ENCODE measurements around the gene PDE4B.
"Not testable (repeated sequence)": the region's sequence is repeated elsewhere in the genome, so short reads cannot be mapped to it uniquely, and the experiment has no call there.

The PDE4B gene

DNA sequence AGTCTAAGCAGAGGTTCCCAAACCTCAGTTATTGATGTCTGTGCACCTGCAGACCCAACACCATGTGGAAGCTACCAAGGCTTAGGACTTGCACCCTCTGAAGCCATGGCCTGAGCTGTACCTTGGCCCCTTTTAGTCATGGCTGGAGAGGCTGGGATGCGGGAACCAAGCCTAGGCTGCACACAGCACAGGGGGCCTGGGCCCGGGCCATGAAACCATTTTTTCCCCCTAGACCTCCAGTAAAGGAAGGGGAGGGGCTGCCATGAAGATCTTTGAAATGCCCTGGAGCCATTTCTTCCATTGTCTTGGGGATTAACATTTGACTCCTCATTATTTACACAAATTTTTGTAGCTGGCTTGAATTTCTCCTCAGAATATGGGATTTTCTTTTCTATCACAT lies 265.9 kb downstream of the PDE4B start:
- H3K4me1 ChIP-seq (ENCODE audit: control insufficient read depth, insufficient read depth, low read length): no peaks in the 10 kb centered on the region
- no peak overlapping the region for H3K9ac ChIP-seq (ENCODE audit: low read length)
- no peaks in the 10 kb centered on the region for H3K36me3 ChIP-seq (ENCODE audit: control insufficient read depth, insufficient read depth, low read length)
- no peak overlapping the region for H3K4me3 ChIP-seq (ENCODE audit: low read length)
- H3K27me3 ChIP-seq (ENCODE audit: control insufficient read depth, insufficient read depth, low read length): no peaks in the 10 kb centered on the region
- H3K27ac ChIP-seq (ENCODE audit: low read depth, low read length): no peak overlapping the region

DNA sequence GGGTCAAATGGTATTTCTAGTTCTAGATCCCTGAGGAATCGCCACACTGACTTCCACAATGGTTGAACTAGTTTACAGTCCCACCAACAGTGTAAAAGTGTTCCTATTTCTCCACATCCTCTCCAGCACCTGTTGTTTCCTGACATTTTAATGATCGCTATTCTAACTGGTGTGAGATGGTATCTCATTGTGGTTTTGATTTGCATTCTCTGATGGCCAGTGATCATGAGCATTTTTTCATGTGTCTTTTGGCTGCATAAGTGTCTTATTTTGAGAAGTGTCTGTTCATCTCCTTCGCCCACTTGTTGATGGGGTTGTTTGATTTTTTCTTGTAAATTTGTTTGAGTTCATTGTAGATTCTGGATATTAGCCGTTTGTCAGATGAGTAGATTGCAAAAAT lies 274.5 kb downstream of the PDE4B start:
- not testable (repeated sequence) for H3K4me1 ChIP-seq (ENCODE audit: control insufficient read depth, insufficient read depth, low read length); H3K36me3 ChIP-seq (ENCODE audit: control insufficient read depth, insufficient read depth, low read length); H3K9ac ChIP-seq (ENCODE audit: low read length); H3K4me3 ChIP-seq (ENCODE audit: low read length); H3K27me3 ChIP-seq (ENCODE audit: control insufficient read depth, insufficient read depth, low read length); H3K27ac ChIP-seq (ENCODE audit: low read depth, low read length)

DNA sequence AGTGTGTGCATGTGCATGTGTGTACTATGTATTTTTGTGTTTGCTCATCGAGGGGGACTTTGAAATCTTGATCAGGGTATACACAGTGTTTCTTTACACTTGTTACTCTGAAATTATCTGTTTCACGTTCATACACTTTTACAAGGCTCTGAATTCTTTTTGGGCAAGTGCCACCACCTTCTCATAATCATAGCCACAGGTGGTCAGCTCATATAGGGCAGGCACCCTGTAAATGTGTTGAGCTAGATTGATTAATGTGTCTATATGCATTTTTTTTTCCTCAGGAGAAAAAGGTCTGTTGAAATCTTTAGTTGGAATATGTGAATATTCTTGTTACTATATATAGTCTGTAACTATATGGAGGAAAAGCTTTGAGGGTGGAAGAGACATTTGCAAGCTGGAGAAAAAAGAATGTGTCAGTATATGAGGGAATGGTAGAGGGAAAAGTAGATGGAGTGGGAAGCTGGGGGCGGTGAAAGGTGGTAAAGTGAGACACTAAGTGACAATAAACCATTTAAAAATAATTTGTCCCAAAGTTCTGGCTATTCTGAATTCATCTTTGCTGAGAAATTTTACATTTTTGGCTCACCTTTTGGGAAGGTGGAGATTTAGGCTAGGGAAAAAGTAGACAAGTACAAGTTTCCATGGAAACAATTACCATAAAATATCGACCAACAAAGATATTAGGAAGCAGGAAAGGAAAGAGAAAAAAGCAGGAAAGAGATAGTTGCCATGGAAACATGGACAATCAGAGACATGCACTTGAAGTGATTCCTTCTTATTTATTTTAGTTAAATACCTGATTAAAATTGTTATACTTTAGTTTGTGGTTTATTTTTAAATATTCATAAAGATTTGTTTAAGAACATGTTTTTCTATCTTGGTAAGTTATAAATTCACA lies 277.5 kb downstream of the PDE4B start:
- no peak overlapping the region for H3K9ac ChIP-seq (ENCODE audit: low read length)
- H3K4me1 ChIP-seq (ENCODE audit: control insufficient read depth, insufficient read depth, low read length): no peaks in the 10 kb centered on the region
- no peak overlapping the region for H3K4me3 ChIP-seq (ENCODE audit: low read length)
- no peaks in the 10 kb centered on the region for H3K36me3 ChIP-seq (ENCODE audit: control insufficient read depth, insufficient read depth, low read length)
- H3K27ac ChIP-seq (ENCODE audit: low read depth, low read length): no peak overlapping the region
- no peaks in the 10 kb centered on the region for H3K27me3 ChIP-seq (ENCODE audit: control insufficient read depth, insufficient read depth, low read length)

DNA sequence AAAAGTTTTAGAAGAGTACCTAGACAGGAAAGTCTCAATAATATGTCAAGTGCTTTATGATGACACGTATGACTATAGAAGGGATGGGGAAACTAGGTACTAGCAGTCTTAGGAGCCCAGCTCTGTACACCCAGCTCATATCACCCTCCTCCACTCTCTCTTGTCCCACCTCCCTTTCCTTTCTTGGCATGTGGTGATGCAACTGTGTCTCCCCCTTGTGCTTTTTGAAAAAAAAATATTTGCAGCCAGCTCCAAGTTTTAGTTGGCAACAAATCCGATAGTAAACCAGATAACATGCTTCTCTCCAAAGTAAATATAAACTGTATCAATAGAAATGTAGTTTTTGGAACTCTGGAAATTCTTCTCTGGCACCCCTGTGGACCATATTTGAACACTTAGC lies 280.7 kb downstream of the PDE4B start:
- no peak overlapping the region for H3K9ac ChIP-seq (ENCODE audit: low read length)
- H3K27ac ChIP-seq (ENCODE audit: low read depth, low read length): no peak overlapping the region
- no peaks in the 10 kb centered on the region for H3K27me3 ChIP-seq (ENCODE audit: control insufficient read depth, insufficient read depth, low read length)
- no peaks in the 10 kb centered on the region for H3K36me3 ChIP-seq (ENCODE audit: control insufficient read depth, insufficient read depth, low read length)
- no peaks in the 10 kb centered on the region for H3K4me1 ChIP-seq (ENCODE audit: control insufficient read depth, insufficient read depth, low read length)
- no peak overlapping the region for H3K4me3 ChIP-seq (ENCODE audit: low read length)

DNA sequence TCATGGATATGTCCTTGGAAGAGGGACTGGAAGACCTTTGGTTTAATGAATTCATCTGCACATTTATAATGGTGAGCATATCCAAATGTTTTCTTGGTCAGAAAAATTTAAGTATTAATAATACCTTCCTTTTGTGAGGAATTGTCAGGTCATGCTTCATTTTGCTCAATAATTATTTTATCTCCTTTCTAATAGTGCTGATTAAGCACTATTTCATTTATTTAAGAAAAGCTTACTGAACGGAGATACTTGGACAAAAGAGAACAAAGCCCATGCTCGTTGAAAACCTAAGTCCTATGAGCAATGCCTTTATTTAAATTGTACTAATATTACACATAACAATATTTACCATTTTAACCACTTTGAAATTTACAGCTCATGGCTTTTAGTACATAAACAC lies 281.5 kb downstream of the PDE4B start:
- no peak overlapping the region for H3K4me3 ChIP-seq (ENCODE audit: low read length)
- H3K36me3 ChIP-seq (ENCODE audit: control insufficient read depth, insufficient read depth, low read length): no peaks in the 10 kb centered on the region
- no peak overlapping the region for H3K9ac ChIP-seq (ENCODE audit: low read length)
- H3K27me3 ChIP-seq (ENCODE audit: control insufficient read depth, insufficient read depth, low read length): no peaks in the 10 kb centered on the region
- H3K27ac ChIP-seq (ENCODE audit: low read depth, low read length): no peak overlapping the region
- H3K4me1 ChIP-seq (ENCODE audit: control insufficient read depth, insufficient read depth, low read length): no peaks in the 10 kb centered on the region

DNA sequence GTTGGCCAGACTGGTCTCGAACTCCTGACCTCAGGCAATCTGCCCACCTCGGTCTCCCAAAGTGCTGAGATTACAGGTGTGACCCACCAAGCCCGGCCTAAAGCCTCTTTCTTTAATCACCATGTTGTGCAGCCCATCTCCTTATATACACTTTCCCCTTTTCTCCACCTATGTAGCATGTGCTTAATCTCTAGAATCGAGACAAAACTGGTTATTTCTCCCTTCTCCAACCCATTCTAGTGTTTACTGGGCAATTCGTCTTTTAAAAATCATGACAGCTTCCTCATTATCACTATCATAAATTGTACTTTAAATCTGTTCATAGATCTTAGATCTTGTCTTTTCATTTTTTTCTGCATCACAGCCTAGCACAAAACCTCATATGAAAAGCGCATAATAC lies 285.7 kb downstream of the PDE4B start:
- Histone ChIP-seq H3K4me3 (ENCODE audit: low read length) (no peak overlapping the region), H3K9ac (ENCODE audit: low read length) (no peak overlapping the region), H3K36me3 (ENCODE audit: control insufficient read depth, insufficient read depth, low read length) (no peaks in the 10 kb centered on the region), H3K27ac (ENCODE audit: low read depth, low read length) (no peak overlapping the region), H3K4me1 (ENCODE audit: control insufficient read depth, insufficient read depth, low read length) (no peaks in the 10 kb centered on the region), H3K27me3 (ENCODE audit: control insufficient read depth, insufficient read depth, low read length) (no peaks in the 10 kb centered on the region)

DNA sequence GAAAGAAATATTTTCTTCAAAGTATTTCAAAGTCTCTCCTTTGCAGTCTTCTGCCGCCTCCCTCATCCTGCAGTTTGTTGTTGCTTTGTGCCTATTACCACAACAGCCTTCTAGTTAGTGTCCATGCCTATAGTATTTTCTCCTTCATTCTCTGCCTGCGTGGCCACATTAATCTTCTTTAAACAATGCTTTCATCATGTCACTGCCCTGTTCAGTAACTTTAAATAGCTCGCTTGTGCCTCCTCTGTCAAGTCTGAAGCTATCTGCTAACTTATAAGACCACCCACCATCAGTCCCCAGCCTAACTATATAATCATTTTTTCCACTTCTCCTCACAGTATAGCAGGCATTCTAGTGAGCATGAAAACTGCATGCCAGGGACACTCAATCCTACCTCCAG lies 290.3 kb downstream of the PDE4B start:
- H3K27ac ChIP-seq (ENCODE audit: low read depth, low read length): no peak overlapping the region
- H3K9ac ChIP-seq (ENCODE audit: low read length): no peak overlapping the region
- H3K4me1 ChIP-seq (ENCODE audit: control insufficient read depth, insufficient read depth, low read length): no peaks in the 10 kb centered on the region
- H3K4me3 ChIP-seq (ENCODE audit: low read length): no peak overlapping the region
- no peaks in the 10 kb centered on the region for H3K36me3 ChIP-seq (ENCODE audit: control insufficient read depth, insufficient read depth, low read length)
- H3K27me3 ChIP-seq (ENCODE audit: control insufficient read depth, insufficient read depth, low read length): no peaks in the 10 kb centered on the region

DNA sequence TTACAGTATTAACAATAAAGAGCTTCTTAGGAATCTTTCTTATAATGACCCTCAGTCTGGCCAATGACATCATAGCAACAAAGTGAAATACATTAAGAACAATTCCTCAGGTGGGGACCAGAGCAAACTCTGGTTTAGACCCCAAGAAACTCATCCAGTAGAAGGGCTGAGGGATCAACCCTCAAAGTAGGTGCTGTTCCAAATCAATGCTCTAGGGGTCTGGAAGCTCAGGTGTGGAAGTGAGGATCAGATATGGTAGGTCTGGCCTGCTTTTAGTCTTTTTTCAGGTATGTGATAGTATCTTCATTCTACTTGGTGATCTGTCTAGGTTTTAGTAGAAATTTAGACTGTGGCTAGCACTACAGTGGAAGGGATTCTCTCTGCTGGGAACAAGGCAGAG lies 291.7 kb downstream of the PDE4B start:
- Histone ChIP-seq H3K27ac (ENCODE audit: low read depth, low read length) (no peak overlapping the region), H3K9ac (ENCODE audit: low read length) (no peak overlapping the region), H3K36me3 (ENCODE audit: control insufficient read depth, insufficient read depth, low read length) (no peaks in the 10 kb centered on the region), H3K4me3 (ENCODE audit: low read length) (no peak overlapping the region), H3K27me3 (ENCODE audit: control insufficient read depth, insufficient read depth, low read length) (no peaks in the 10 kb centered on the region), H3K4me1 (ENCODE audit: control insufficient read depth, insufficient read depth, low read length) (no peaks in the 10 kb centered on the region)

DNA sequence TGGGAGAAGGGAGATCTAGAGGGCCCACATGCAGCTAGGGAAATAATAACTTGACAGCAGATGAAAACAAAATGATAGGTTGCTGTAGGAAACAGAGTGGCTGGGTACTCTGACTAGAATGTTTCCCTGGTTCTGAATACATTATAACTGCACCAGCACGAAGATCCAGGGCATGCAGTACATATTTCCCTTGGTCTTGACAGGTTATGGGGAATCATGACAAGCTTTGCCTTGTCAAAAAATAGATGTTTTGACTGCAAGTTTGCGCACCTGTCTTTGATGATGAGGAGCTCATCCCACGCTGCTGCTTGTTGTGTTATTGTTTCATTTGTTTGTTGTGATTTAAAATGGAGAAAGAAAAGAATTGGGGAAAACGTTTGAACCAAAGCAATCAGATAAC lies 292.9 kb downstream of the PDE4B start:
- no peaks in the 10 kb centered on the region for H3K4me1 ChIP-seq (ENCODE audit: control insufficient read depth, insufficient read depth, low read length)
- no peak overlapping the region for H3K9ac ChIP-seq (ENCODE audit: low read length)
- no peak overlapping the region for H3K27ac ChIP-seq (ENCODE audit: low read depth, low read length)
- no peaks in the 10 kb centered on the region for H3K36me3 ChIP-seq (ENCODE audit: control insufficient read depth, insufficient read depth, low read length)
- H3K4me3 ChIP-seq (ENCODE audit: low read length): no peak overlapping the region
- no peaks in the 10 kb centered on the region for H3K27me3 ChIP-seq (ENCODE audit: control insufficient read depth, insufficient read depth, low read length)

DNA sequence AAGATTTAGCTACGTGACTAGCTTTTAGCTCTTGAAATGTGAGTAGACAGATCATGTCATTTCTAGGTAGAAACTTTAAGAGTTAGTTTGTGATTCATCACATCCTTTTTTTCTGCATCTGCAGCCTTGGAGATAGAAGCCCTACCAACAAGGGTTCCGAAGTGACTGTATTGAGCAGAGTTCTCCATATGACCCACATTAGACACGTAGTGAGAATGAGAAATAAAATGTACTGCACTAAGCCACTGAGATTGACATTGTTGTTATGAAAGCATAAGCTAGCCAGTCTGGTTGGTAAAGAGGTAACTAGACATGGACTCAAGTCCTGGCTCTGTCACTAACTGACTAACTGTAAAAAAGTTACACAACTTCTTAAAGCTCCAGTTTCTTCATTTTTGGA lies 296.1 kb downstream of the PDE4B start:
- no peak overlapping the region for H3K4me3 ChIP-seq (ENCODE audit: low read length)
- no peaks in the 10 kb centered on the region for H3K27me3 ChIP-seq (ENCODE audit: control insufficient read depth, insufficient read depth, low read length)
- H3K27ac ChIP-seq (ENCODE audit: low read depth, low read length): no peak overlapping the region
- no peaks in the 10 kb centered on the region for H3K36me3 ChIP-seq (ENCODE audit: control insufficient read depth, insufficient read depth, low read length)
- no peak overlapping the region for H3K9ac ChIP-seq (ENCODE audit: low read length)
- H3K4me1 ChIP-seq (ENCODE audit: control insufficient read depth, insufficient read depth, low read length): no peaks in the 10 kb centered on the region

DNA sequence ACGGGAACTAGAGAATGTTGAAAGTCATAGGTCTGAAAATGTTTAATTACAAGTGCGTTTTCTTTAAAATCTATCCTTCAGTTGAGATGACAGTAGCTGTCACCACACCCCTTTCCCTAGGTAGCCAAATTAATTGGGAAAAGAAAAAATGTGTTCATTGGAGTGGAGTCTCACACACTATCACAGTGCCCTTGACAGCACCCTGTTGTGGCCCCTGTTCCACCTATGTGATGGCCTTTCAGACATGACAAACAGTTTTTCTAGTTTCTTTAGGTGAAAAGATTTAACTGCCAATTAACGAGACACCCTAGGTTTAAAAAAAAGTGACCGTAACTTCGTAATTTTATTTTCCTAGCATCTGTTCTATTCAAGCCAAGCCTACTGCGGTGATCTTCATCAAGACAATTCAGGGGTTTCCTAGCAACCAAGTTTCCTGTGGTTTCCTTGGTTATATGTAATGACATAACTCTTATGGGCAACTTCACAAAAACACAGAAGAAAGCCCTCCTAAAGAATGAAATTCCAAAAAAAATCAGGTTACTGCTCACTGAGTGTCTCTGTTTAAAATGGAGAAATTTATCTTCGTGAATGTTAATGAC lies 298.3 kb downstream of the PDE4B start:
- H3K27me3 ChIP-seq (ENCODE audit: control insufficient read depth, insufficient read depth, low read length): no peaks in the 10 kb centered on the region
- H3K36me3 ChIP-seq (ENCODE audit: control insufficient read depth, insufficient read depth, low read length): no peaks in the 10 kb centered on the region
- H3K4me3 ChIP-seq (ENCODE audit: low read length): no peak overlapping the region
- no peak overlapping the region for H3K27ac ChIP-seq (ENCODE audit: low read depth, low read length)
- no peak overlapping the region for H3K9ac ChIP-seq (ENCODE audit: low read length)
- no peaks in the 10 kb centered on the region for H3K4me1 ChIP-seq (ENCODE audit: control insufficient read depth, insufficient read depth, low read length)

DNA sequence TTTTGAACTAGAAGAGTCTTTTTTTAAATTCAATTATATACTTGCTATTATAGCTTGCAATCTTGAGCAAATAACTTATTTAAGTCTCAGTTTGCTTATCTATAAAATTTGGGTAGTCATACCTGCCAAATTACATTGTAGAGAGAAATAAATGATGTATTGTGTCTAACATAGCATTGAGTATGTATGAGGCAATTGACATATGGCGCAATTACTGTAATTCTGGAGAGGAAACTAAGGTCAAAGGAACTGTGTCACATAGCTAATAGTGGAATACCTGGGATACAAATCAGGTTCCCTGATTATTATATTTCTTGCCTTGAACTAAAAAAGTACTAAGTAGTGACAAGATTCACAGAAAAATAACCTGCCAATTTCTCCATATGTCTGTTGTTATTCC lies 302.5 kb downstream of the PDE4B start:
- no peak overlapping the region for H3K9ac ChIP-seq (ENCODE audit: low read length)
- no peak overlapping the region for H3K4me3 ChIP-seq (ENCODE audit: low read length)
- H3K27ac ChIP-seq (ENCODE audit: low read depth, low read length): no peak overlapping the region

DNA sequence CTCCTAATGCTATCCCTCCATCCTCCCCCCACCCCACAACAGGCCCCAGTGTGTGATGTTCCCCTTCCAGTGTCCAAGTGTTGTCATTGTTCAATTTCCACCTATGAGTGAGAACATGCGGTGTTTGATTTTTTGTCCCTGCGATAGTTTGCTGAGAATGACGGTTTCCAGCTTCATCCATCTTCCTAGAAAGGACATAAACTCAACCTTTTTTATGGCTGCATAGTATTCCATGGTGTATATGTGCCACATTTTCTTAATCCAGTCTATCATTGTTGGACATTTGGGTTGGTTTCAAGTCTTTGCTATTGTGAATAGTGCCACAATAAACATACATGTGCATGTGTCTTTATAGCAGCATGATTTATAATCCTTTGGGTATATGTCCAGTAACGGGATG lies 308.3 kb downstream of the PDE4B start:
- not testable (repeated sequence) for H3K4me1 ChIP-seq (ENCODE audit: control insufficient read depth, insufficient read depth, low read length); H3K36me3 ChIP-seq (ENCODE audit: control insufficient read depth, insufficient read depth, low read length); H3K4me3 ChIP-seq (ENCODE audit: low read length); H3K9ac ChIP-seq (ENCODE audit: low read length); H3K27ac ChIP-seq (ENCODE audit: low read depth, low read length); H3K27me3 ChIP-seq (ENCODE audit: control insufficient read depth, insufficient read depth, low read length)

More for the DNA sequence above, 302.5 kb downstream of the PDE4B start:
- H3K36me3 ChIP-seq (ENCODE audit: control insufficient read depth, insufficient read depth, low read length): no peaks in the 10 kb centered on the region
- no peaks in the 10 kb centered on the region for H3K4me1 ChIP-seq (ENCODE audit: control insufficient read depth, insufficient read depth, low read length)
- no peaks in the 10 kb centered on the region for H3K27me3 ChIP-seq (ENCODE audit: control insufficient read depth, insufficient read depth, low read length)

Measured in rectal smooth muscle tissue (tissue), 1 donor.